ENCODE results near the gene VASP. TPM values are rescaled to one million over a fixed set of nuclear protein-coding genes. Genes with fewer than 3 reads are reported as not detected.

The VASP gene
- total and polyA plus RNA-seq, 2 donors (not counting 3 experiments of a cell fraction or from before 2014, with no cell fraction given) = 94.3 to 154 TPM

- ChIA-PET POLR2A (no interaction called here), CTCF (interaction anchor here (1.4 to 2.7 kb wide), 3 partner anchors 8 to 113 kb away, joined by 3 to 15 read pairs (median 6); no protein-coding TSS in a partner anchor)
- Histone ChIP-seq H3K9me1 (replicated peaks; ENCODE audit: control insufficient read depth, extremely low read depth, insufficient read depth, low read length) (no peaks in the 10 kb centered on the region), H2AFZ (ENCODE audit: low read depth, low read length) (no peak overlapping the region), H3K4me1 (ENCODE audit: control insufficient read depth, extremely low read depth, insufficient read depth, low read length) (no peaks in the 10 kb centered on the region), H3K36me3 (ENCODE audit: control insufficient read depth in 2 of 2, extremely low read depth in 1 of 2, insufficient read depth in 2 of 2, low read length in 2 of 2) (peaks cover 5 to 19% of the 10 kb centered on the region in 2 experiments), H3K27ac (ENCODE audit: insufficient read depth, low read depth, low read length) (no peak overlapping the region), H4K20me1 (replicated peaks; ENCODE audit: control insufficient read depth, extremely low read depth, insufficient read depth, low read length) (no peaks in the 10 kb centered on the region), H3K9ac (replicated peaks; ENCODE audit: extremely low read depth, insufficient read depth, low read length) (no peak overlapping the region), H3K9me3 (replicated peaks; ENCODE audit: control insufficient read depth, insufficient read depth, low read length) (no peaks in the 10 kb centered on the region), H3K4me3 (replicated peaks in 1 of 3; ENCODE audit: insufficient read depth in 1 of 3, low read depth in 1 of 3, low read length in 3 of 3) (no peak overlapping the region), H3K79me2 (ENCODE audit: control insufficient read depth, insufficient read depth, low read length) (no peaks in the 10 kb centered on the region), H3K27me3 (ENCODE audit: control insufficient read depth in 2 of 2, insufficient read depth in 2 of 2, low read length in 2 of 2) (no peaks in the 10 kb centered on the region), H3K4me2 (ENCODE audit: insufficient read depth, low read length) (no peak overlapping the region)
- BruUV-seq (replicated peaks) = no TSS peak
- TF ChIP-seq MAX (IDR thresholded peaks at IDR 0.05; ENCODE audit: insufficient read depth, insufficient read length) = no peak
- no peak for TF ChIP-seq EZH2 (IDR thresholded peaks at IDR 0.05; ENCODE audit: borderline replicate concordance, low read depth, low read length, severe bottlenecking)
- TF ChIP-seq GATA2 (IDR thresholded peaks at IDR 0.05; ENCODE audit: insufficient read depth, insufficient read length, low read depth, low read length) = no peak
- TF ChIP-seq MYC (IDR thresholded peaks at IDR 0.05; ENCODE audit: low read depth, low read length) = no peak
- no peak for TF ChIP-seq POLR2AphosphoS5 (IDR thresholded peaks at IDR 0.05; ENCODE audit: insufficient read depth, low read depth, low read length)
- TF ChIP-seq POLR2A (IDR thresholded peaks at IDR 0.05; ENCODE audit: low read depth, low read length) = no peak
- TF ChIP-seq FOS (IDR thresholded peaks at IDR 0.05; ENCODE audit: borderline replicate concordance, insufficient read depth, low read length) = no peak
- no peak for TF ChIP-seq CTCF (IDR thresholded peaks at IDR 0.05; ENCODE audit: extremely low read depth in 1 of 2, insufficient read depth in 1 of 2, low read depth in 1 of 2, low read length in 2 of 2)
- TF ChIP-seq JUN (IDR thresholded peaks at IDR 0.05; ENCODE audit: borderline replicate concordance, insufficient read depth, insufficient read length, low read depth) = no peak
- FAIRE-seq = no peak
- dilution Hi-C loops (cut with MboI; ENCODE audit: extremely low pct_ligation_motif_present, low sequenced_read_pairs) (no loop called here), intact Hi-C loops (cut with micrococcal nuclease) (no loop called here)
- no peak for DNase-seq (ENCODE audit: low read depth, low spot score)
Observed at GRCh38 chr19:45529420-45529785, 22.1 kb downstream of the VASP start.
